Measurements from ENCODE around the gene DYNC1LI1.

DNA sequence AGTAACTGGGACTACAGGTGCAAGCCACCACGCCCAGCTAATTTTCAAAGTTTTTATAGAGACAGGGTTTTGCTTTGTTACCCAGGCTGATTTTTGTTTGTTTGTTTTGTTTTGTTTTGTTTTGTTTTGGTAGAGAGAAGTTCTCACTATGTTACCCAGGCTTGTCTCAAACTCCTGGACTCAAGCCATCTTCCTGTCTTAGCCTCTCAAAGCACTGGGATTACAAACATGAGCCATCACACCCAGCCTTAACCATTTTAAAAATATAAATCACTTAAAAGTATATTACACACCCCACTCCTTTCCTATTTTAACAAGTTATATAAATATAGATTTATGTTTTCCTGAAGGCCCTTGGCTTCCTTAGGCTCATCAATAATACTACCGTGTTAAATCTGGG is 6.5 kb upstream of the DYNC1LI1 start:
- TF ChIP-seq, protein P1, sequence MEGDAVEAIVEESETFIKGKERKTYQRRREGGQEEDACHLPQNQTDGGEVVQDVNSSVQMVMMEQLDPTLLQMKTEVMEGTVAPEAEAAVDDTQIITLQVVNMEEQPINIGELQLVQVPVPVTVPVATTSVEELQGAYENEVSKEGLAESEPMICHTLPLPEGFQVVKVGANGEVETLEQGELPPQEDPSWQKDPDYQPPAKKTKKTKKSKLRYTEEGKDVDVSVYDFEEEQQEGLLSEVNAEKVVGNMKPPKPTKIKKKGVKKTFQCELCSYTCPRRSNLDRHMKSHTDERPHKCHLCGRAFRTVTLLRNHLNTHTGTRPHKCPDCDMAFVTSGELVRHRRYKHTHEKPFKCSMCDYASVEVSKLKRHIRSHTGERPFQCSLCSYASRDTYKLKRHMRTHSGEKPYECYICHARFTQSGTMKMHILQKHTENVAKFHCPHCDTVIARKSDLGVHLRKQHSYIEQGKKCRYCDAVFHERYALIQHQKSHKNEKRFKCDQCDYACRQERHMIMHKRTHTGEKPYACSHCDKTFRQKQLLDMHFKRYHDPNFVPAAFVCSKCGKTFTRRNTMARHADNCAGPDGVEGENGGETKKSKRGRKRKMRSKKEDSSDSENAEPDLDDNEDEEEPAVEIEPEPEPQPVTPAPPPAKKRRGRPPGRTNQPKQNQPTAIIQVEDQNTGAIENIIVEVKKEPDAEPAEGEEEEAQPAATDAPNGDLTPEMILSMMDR (IDR thresholded peaks at IDR 0.05) = no peak
- no peak for TF ChIP-seq POLR2AphosphoS5 (IDR thresholded peaks at IDR 0.05; ENCODE audit: insufficient read depth in 1 of 2, low read depth in 1 of 2)
- TF ChIP-seq POLR2A (IDR thresholded peaks at IDR 0.05) = no peak
